Measurements from ENCODE around the gene RCOR1.
"Not testable (repeated sequence)": the region's sequence is repeated elsewhere in the genome, so short reads cannot be mapped to it uniquely, and the experiment has no call there.

The RCOR1 gene

GRCh38 chr14:102591944-102592762 is at the start of gene RCOR1:
Gene RCOR1, plus strand, starts transcription at chr14:102592649. Its CDS starts 238 bp downstream, at chr14:102592887.
- DNase-seq (ENCODE audit: low spot score) = peak; percentile 97

- DNase-seq (ENCODE audit: low spot score) = no peak
Measured at GRCh38 chr14:102544046-102544746, 48.3 kb upstream of the RCOR1 start.

- no peak for DNase-seq (ENCODE audit: low spot score)
Measured at GRCh38 chr14:102544747-102545460, 47.5 kb upstream of the RCOR1 start.

- DNase-seq (ENCODE audit: low spot score) = no peak
Measured at GRCh38 chr14:102545461-102546265, 46.8 kb upstream of the RCOR1 start.

GRCh38 chr14:102548616-102549240 is 43.7 kb upstream of the RCOR1 start:
- no peak for DNase-seq (ENCODE audit: low spot score)

GRCh38 chr14:102550927-102551401 is 41.5 kb upstream of the RCOR1 start:
- DNase-seq (ENCODE audit: low spot score) = not testable (repeated sequence)

GRCh38 chr14:102551995-102552705 is 40.3 kb upstream of the RCOR1 start:
- DNase-seq (ENCODE audit: low spot score) = no peak

- DNase-seq (ENCODE audit: low spot score) = peak; percentile 38
Measured at GRCh38 chr14:102554821-102555819, 37.3 kb upstream of the RCOR1 start.

- no peak for DNase-seq (ENCODE audit: low spot score)
Measured at GRCh38 chr14:102556098-102556677, 36.3 kb upstream of the RCOR1 start.

- DNase-seq (ENCODE audit: low spot score) = no peak
Measured at GRCh38 chr14:102557434-102558226, 34.8 kb upstream of the RCOR1 start.

GRCh38 chr14:102558556-102558955 is 33.9 kb upstream of the RCOR1 start:
- DNase-seq (ENCODE audit: low spot score) = no peak

- DNase-seq (ENCODE audit: low spot score) = no peak
Measured at GRCh38 chr14:102560458-102561261, 31.8 kb upstream of the RCOR1 start.

- DNase-seq (ENCODE audit: low spot score) = peak; percentile 54
Measured at GRCh38 chr14:102565331-102565887, 27.0 kb upstream of the RCOR1 start.

- DNase-seq (ENCODE audit: low spot score) = no peak
Measured at GRCh38 chr14:102565959-102566358, 26.5 kb upstream of the RCOR1 start.

GRCh38 chr14:102568115-102568614 is 24.3 kb upstream of the RCOR1 start:
- DNase-seq (ENCODE audit: low spot score) = peak; percentile 54

- no peak for DNase-seq (ENCODE audit: low spot score)
Measured at GRCh38 chr14:102570334-102570995, 22.0 kb upstream of the RCOR1 start.
